Measurements from ENCODE around the gene PTPRU. TPM values are rescaled to one million over a fixed set of nuclear protein-coding genes. Genes with fewer than 3 reads are reported as not detected.

PTPRU gene
- total RNA-seq, 1 experiment from 2014 or later, result 0.72 TPM

DNA sequence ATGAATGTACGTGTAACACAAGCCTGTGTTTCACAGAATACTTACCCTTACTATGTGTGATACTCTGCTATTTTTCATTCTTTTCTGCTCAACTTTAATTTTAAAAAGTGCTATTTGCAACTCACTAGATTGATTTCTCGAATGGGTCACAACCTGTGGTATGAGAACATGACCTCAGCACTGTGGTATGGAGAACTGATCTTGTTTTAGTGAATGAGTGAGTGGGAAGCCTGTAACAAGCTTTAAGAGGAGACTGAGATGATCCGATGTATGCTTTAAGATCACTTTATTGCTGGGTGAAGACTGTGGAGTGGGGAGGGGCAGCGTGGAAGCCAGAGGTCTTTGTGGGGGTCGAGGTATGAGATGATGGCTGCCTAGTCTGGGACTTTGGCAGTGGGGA lies 27.1 kb upstream of the PTPRU start:
- DNase-seq (ENCODE audit: low read depth, low spot score) (no peak), ATAC-seq (no peak)
- CTCF ChIA-PET, result no interaction called here
- Histone ChIP-seq H3K36me3 (ENCODE audit: control insufficient read depth, insufficient read depth, low read length) (no peaks in the 10 kb centered on the region), H3K9me3 (ENCODE audit: control insufficient read depth, insufficient read depth, low read depth, low read length) (no peaks in the 10 kb centered on the region), H3K4me1 (ENCODE audit: control insufficient read depth, insufficient read depth, low read length) (no peaks in the 10 kb centered on the region), H3K27ac (ENCODE audit: low read length) (no peak overlapping the region), H3K27me3 (ENCODE audit: control insufficient read depth, insufficient read depth, low read length) (no peaks in the 10 kb centered on the region), H3K4me3 (ENCODE audit: low read depth in 2 of 2, low read length in 2 of 2) (no peak overlapping the region)
- intact Hi-C loops (cut with micrococcal nuclease; ENCODE audit: unreplicated experiment), result no loop called here
- no TSS peak for BruUV-seq (replicated peaks)
- TF ChIP-seq TCF7L2 (IDR thresholded peaks at IDR 0.05; ENCODE audit: low read depth, low read length), result no peak
- no peak for TF ChIP-seq SIN3A (IDR thresholded peaks at IDR 0.05; ENCODE audit: borderline replicate concordance, insufficient read depth, low read depth, low read length)
- TF ChIP-seq POLR2AphosphoS5 (IDR thresholded peaks at IDR 0.05; ENCODE audit: low read depth, low read length), result no peak
- TF ChIP-seq, protein P1, sequence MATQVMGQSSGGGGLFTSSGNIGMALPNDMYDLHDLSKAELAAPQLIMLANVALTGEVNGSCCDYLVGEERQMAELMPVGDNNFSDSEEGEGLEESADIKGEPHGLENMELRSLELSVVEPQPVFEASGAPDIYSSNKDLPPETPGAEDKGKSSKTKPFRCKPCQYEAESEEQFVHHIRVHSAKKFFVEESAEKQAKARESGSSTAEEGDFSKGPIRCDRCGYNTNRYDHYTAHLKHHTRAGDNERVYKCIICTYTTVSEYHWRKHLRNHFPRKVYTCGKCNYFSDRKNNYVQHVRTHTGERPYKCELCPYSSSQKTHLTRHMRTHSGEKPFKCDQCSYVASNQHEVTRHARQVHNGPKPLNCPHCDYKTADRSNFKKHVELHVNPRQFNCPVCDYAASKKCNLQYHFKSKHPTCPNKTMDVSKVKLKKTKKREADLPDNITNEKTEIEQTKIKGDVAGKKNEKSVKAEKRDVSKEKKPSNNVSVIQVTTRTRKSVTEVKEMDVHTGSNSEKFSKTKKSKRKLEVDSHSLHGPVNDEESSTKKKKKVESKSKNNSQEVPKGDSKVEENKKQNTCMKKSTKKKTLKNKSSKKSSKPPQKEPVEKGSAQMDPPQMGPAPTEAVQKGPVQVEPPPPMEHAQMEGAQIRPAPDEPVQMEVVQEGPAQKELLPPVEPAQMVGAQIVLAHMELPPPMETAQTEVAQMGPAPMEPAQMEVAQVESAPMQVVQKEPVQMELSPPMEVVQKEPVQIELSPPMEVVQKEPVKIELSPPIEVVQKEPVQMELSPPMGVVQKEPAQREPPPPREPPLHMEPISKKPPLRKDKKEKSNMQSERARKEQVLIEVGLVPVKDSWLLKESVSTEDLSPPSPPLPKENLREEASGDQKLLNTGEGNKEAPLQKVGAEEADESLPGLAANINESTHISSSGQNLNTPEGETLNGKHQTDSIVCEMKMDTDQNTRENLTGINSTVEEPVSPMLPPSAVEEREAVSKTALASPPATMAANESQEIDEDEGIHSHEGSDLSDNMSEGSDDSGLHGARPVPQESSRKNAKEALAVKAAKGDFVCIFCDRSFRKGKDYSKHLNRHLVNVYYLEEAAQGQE (IDR thresholded peaks at IDR 0.05; ENCODE audit: insufficient read depth in 1 of 2, low read depth in 2 of 2, low read length in 1 of 2), result no peak
- TF ChIP-seq, protein P2, sequence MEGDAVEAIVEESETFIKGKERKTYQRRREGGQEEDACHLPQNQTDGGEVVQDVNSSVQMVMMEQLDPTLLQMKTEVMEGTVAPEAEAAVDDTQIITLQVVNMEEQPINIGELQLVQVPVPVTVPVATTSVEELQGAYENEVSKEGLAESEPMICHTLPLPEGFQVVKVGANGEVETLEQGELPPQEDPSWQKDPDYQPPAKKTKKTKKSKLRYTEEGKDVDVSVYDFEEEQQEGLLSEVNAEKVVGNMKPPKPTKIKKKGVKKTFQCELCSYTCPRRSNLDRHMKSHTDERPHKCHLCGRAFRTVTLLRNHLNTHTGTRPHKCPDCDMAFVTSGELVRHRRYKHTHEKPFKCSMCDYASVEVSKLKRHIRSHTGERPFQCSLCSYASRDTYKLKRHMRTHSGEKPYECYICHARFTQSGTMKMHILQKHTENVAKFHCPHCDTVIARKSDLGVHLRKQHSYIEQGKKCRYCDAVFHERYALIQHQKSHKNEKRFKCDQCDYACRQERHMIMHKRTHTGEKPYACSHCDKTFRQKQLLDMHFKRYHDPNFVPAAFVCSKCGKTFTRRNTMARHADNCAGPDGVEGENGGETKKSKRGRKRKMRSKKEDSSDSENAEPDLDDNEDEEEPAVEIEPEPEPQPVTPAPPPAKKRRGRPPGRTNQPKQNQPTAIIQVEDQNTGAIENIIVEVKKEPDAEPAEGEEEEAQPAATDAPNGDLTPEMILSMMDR (IDR thresholded peaks at IDR 0.05), result no peak
- in situ Hi-C loops (cut with HindIII; ENCODE audit: low pct_unique_long_range_greater_than_20kb, low sequenced_read_pairs), result no loop called here
- POLR2A ChIA-PET, result no interaction called here

DNA sequence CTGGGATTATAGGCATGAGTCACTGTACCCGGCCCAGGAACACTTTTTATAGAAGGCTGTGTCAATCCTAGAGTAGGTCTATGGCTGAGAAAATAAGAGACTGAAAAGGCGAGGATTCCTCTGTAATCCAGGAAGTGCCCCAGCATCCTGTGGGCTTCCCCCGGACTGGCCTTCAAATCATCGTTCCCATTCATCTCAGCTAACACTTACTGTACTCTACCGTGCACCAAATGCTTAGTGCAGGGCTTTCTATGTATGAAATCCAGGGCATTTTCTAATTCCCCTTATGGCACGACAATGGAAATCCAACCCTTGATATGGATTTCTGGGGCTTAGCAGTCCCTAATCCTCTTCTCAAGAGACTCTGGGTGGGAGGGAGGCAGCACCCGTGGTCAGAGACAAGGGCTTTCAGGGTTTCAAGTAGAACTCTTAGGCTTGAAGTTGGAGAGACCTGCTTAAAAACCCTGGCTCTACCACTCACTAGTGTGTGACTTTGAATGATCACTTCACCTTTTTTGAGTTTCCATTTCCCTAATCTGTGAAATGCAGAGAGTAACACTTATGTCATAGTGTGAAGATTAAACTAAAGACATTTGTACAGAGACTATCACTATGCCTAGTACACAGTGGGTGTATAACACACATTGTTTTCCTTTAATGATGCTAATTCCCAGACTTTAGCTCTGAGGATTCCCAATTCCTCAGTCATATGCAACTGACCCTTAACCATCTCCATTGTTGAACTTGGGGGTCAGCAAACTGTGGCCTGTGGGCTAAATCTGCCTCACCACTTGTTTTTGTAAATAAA lies 25.8 kb upstream of the PTPRU start:
- intact Hi-C loops (cut with micrococcal nuclease; ENCODE audit: unreplicated experiment), result no loop called here
- CTCF ChIA-PET, result no interaction called here
- H3K36me3 ChIP-seq (ENCODE audit: control insufficient read depth, insufficient read depth, low read length), result no peaks in the 10 kb centered on the region

More for the DNA sequence above, 25.8 kb upstream of the PTPRU start:
- H3K9me3 ChIP-seq (ENCODE audit: control insufficient read depth, insufficient read depth, low read depth, low read length), result no peaks in the 10 kb centered on the region
- H3K27me3 ChIP-seq (ENCODE audit: control insufficient read depth, insufficient read depth, low read length), result no peaks in the 10 kb centered on the region
- no peaks in the 10 kb centered on the region for H3K4me1 ChIP-seq (ENCODE audit: control insufficient read depth, insufficient read depth, low read length)
- TF ChIP-seq POLR2AphosphoS5 (IDR thresholded peaks at IDR 0.05; ENCODE audit: low read depth, low read length), result no peak
- TF ChIP-seq, protein P2 (IDR thresholded peaks at IDR 0.05), result no peak
- TF ChIP-seq, protein P1 (IDR thresholded peaks at IDR 0.05; ENCODE audit: insufficient read depth in 1 of 2, low read depth in 2 of 2, low read length in 1 of 2), result no peak
- no peak for TF ChIP-seq TCF7L2 (IDR thresholded peaks at IDR 0.05; ENCODE audit: low read depth, low read length)
- TF ChIP-seq SIN3A (IDR thresholded peaks at IDR 0.05; ENCODE audit: borderline replicate concordance, insufficient read depth, low read depth, low read length), result no peak
- ATAC-seq, result no peak
- POLR2A ChIA-PET, result no interaction called here
- in situ Hi-C loops (cut with HindIII; ENCODE audit: low pct_unique_long_range_greater_than_20kb, low sequenced_read_pairs), result no loop called here
- BruUV-seq (replicated peaks), result no TSS peak
- H3K27ac ChIP-seq (ENCODE audit: low read length), result no peak overlapping the region
- no peak for DNase-seq (ENCODE audit: low read depth, low spot score)
- H3K4me3 ChIP-seq (ENCODE audit: low read depth in 2 of 2, low read length in 2 of 2), result no peak overlapping the region
